GM19438 (cell line): Measurements from ENCODE around the gene PEX3.
"Not testable (repeated sequence)": the region's sequence is repeated elsewhere in the genome, so short reads cannot be mapped to it uniquely, and the experiment has no call there.

Experiments used
- ATAC-seq: cut with Tn5 transposase; IDR thresholded peaks from one replicate; pipeline ENCODE4 v1.9.1; 2021; ENCODE audit warnings: low read depth; ENCODE audit not compliant: unreplicated experiment

PEX3 gene

GRCh38 chr6:143443096-143443495 lies 7.5 kb upstream of the PEX3 start:
- no peak for ATAC-seq

DNA sequence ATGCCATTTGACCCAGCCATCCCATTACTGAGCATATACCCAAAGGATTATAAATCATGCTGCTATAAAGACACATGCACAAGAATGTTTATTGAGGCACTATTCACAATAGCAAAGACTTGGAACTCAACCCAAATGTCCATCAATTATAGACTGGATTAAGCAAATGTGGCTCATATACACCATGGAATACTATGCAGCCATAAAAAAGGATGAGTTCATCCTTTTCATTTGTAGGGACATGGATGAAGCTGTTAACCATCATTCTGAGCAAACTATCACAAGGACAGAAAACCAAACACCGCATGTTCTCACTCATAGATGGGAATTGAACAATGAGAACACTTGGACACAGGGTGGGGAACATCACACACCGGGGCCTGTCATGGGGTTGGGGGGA lies 2.7 kb upstream of the PEX3 start:
- not testable (repeated sequence) for ATAC-seq

DNA sequence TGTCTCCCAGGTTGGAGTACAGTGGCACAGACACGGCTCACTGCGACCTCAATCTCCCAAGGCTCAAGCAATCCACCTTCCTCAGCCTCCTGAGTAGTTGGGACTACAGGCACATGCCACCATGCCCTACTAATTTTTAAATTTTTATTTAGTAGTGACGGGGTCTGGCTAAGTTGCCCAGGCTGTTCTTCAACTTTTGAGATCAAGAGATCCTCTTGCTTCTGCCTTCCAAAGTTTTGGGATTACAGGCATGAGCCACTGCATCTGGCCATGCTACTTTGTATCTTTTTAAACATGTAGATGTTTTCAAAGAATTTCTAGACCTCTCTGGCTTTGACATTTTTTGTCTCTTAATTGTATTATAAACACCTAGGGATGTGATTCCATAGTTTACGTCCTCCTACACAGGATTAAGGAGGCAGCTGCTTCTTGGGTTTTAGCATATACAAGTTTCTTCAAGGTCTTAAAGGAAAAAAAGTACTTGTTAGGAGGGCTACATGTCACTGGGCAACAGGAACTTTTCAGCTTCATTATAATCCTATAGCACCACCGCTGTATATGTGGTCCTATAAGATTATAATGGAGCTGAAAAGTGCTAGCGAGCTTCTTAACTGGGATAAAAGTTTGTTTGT lies 1.4 kb upstream of the PEX3 start:
- no peak for ATAC-seq

DNA sequence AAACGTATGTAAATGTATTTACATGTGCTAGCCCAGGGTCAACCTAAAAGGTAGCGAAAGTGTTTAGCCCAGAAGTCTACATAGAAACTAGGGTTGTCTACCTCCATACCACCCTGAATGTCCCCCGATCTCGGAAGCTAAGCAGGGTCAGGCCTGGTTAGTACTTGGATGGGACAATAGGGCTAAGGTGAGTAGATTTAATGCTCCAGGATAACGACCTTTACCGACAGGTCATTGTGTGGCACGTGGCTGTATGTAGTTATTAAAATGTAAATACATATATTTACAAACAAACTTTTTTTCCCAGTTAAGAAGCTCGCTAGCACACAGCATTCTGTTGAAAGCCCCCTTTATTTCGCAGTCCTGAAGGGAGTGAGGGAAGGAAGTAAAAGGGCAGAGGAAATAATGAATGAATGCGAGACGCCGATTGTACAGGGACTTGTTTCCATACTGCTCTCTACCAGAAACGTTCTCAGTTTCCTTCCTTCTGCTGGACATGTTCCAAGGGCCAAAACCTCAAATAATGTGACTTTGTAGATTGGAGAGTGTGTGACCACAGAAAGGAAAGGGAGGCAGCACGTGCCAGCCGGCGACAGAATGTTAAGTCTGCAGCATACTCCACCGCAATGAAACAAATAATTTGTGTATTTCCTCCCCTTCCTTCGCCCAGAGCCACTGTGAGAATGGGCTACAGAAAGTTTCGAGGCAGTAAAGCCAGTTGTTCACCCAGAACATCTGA lies 722 bp upstream of the PEX3 start:
- ATAC-seq = peak; percentile 14

GRCh38 chr6:143451531-143451930 lies 926 bp downstream of the PEX3 start:
- ATAC-seq = no peak

- ATAC-seq = no peak
Observed at GRCh38 chr6:143457563-143458359, 7.2 kb downstream of the PEX3 start.

- ATAC-seq = no peak
Observed at GRCh38 chr6:143465546-143465945, 14.9 kb downstream of the PEX3 start.

- ATAC-seq = no peak
Observed at GRCh38 chr6:143468026-143468425, 17.4 kb downstream of the PEX3 start.

GRCh38 chr6:143468823-143469222 lies 18.2 kb downstream of the PEX3 start:
- ATAC-seq = not testable (repeated sequence)

GRCh38 chr6:143471822-143472221 lies 21.2 kb downstream of the PEX3 start:
- ATAC-seq = no peak

- ATAC-seq = no peak
Observed at GRCh38 chr6:143476545-143476944, 25.9 kb downstream of the PEX3 start.

GRCh38 chr6:143478479-143479062 lies 28.0 kb downstream of the PEX3 start:
- ATAC-seq = no peak

GRCh38 chr6:143482593-143482992 lies 32.0 kb downstream of the PEX3 start:
- no peak for ATAC-seq

GRCh38 chr6:143485967-143486366 lies 35.4 kb downstream of the PEX3 start:
- ATAC-seq = no peak

DNA sequence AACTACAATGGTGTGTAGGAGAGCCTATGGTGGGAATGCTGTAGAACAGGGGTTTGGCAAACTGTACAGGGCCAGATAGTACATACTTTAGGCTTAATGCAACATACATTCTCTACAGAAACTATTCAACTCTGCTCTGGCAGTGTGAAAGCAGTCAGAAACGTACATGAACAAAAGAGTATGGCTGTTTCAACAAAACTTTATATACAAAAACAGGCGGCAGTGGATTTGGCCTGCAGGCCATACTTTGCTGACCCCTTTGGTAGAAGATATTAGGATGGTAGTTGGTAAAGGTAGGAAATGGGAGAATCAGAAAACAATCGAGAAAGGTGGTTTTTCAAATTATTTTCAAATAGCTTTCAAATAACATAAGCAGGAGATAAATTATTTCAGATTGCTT lies 36.1 kb downstream of the PEX3 start:
- no peak for ATAC-seq

DNA sequence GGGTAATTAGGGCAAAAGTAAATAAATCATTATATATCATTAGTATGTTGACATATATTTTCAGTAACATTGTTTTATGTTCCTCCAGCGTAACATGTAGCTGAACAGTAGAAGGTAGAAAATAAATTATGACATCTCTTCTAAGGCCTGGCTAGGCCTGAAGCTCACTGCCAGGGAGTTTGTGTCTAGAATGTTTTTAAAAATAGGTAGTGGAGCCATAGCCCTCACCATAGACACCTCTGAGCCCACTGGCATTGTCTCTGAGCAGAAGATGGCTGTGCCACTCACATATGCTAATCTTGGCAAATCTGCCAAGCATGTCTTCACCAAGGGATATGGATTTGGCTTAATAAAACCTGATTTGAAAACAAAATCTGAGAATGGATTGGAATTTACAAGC lies 39.6 kb downstream of the PEX3 start:
- no peak for ATAC-seq

GRCh38 chr6:143490775-143491174 lies 40.2 kb downstream of the PEX3 start:
- ATAC-seq = no peak

DNA sequence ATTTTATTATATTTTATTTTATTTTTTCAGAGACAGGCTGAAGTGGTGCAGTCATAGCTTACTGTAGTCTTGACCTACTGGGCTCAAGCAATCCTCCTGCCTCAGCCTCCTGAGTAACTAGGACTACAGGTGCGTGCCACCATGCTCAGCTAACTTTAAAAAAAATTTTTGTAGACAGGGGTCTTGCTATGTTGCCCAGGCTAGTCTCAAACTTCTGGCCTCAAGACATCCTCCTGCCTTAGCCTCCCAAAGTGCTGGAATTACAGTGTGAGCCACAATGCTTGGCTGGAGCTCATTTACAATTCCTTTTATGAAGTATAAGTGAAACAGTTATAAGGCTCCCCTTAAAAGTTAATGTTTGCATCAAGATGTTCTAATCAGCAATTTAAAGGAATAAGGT lies 46.4 kb downstream of the PEX3 start:
- ATAC-seq = no peak

DNA sequence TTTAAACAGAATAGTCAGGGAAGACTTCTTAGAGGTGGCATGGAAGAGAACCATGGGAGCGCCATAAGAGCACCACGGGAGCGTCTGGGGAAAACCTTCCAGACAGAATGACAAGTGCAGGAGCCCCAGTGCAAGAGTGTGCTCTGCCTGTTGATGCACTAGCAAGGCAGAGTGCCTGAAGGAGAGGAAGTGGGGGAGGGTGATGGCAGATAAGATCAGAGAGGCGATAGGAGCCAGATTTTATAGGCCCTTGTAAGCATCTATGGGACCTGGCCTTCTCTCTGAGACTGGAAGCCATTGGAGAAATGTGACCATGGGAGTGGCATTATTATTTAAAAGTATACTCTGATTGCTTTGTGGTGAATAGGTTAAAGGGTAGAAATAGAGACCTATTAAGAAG lies 47.8 kb downstream of the PEX3 start:
- no peak for ATAC-seq

DNA sequence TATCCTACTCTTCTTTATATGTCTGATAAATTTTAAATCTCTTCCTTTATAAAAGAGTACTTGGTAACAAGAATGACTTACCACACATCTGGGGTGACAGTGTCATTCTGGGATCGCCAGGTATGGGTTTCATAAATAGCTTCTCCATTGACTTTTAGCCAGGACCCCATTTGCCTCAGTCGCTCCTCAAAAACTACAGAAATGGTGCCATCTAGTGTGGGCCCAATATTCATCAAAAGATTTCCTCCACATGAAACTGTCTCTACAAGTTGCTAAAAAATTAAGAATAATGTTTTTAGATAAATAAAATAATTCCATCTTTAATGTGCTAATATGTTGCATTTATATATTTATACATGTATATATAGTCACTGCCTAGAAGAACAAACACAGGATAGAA lies 51.2 kb downstream of the PEX3 start:
- no peak for ATAC-seq

DNA sequence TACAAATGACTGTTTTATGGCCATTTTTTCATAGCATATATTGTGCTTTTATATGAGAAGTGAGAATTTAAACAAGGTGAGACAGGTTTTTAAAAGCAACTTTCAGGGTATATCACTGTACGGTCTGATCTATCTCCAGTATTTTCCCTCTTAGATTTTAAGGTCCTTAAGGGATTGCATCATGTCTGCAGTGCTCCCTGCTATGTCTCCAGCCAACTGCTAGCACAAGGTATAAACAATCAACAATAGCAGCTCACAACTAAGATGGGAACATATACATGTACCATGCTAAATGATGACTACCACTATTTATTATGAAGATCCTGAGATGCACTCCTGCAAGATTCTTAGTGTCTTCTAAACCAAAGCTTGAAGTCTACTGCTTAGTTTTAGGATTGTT lies 53.8 kb downstream of the PEX3 start:
- no peak for ATAC-seq
